ENCODE results near the gene VMP1. TPM values are rescaled to one million over a fixed set of nuclear protein-coding genes. Genes with fewer than 3 reads are reported as not detected.

VMP1 gene
- total RNA-seq, 1 experiment from 2014 or later, result 281 TPM

- ATAC-seq (no peak), DNase-seq (ENCODE audit: low read depth, low spot score) (no peak)
- in situ Hi-C loops (cut with HindIII; ENCODE audit: low pct_unique_long_range_greater_than_20kb, low sequenced_read_pairs) (no loop called here), intact Hi-C loops (cut with micrococcal nuclease; ENCODE audit: unreplicated experiment) (no loop called here)
- Histone ChIP-seq H3K27me3 (ENCODE audit: control insufficient read depth, insufficient read depth, low read length) (no peaks in the 10 kb centered on the region), H3K4me3 (ENCODE audit: low read depth in 2 of 2, low read length in 2 of 2) (no peak overlapping the region), H3K4me1 (ENCODE audit: control insufficient read depth, insufficient read depth, low read length) (no peaks in the 10 kb centered on the region), H3K9me3 (ENCODE audit: control insufficient read depth, insufficient read depth, low read depth, low read length) (no peaks in the 10 kb centered on the region), H3K36me3 (ENCODE audit: control insufficient read depth, insufficient read depth, low read length) (peaks cover 70% of the 10 kb centered on the region), H3K27ac (ENCODE audit: low read length) (no peak overlapping the region)
- no TSS peak for BruUV-seq (replicated peaks)
- no peak for TF ChIP-seq SIN3A (IDR thresholded peaks at IDR 0.05; ENCODE audit: borderline replicate concordance, insufficient read depth, low read depth, low read length)
- no peak for TF ChIP-seq POLR2AphosphoS5 (IDR thresholded peaks at IDR 0.05; ENCODE audit: low read depth, low read length)
- TF ChIP-seq CTCF (IDR thresholded peaks at IDR 0.05), result no peak
- TF ChIP-seq TCF7L2 (IDR thresholded peaks at IDR 0.05; ENCODE audit: low read depth, low read length), result no peak
- no peak for TF ChIP-seq REST (IDR thresholded peaks at IDR 0.05; ENCODE audit: insufficient read depth in 1 of 2, low read depth in 2 of 2, low read length in 1 of 2)
- ChIA-PET CTCF (no interaction called here), POLR2A (no interaction called here)
These were observed 32.2 kb upstream of the VMP1 start for GRCh38 chr17:59675231-59675630.

- ATAC-seq, result no peak
- POLR2A ChIA-PET, result no interaction called here
- intact Hi-C loops (cut with micrococcal nuclease; ENCODE audit: unreplicated experiment), result no loop called here
These were observed 30.7 kb upstream of the VMP1 start for GRCh38 chr17:59676716-59677115.

More at GRCh38 chr17:59676716-59677115, 30.7 kb upstream of the VMP1 start:
- Histone ChIP-seq H3K36me3 (ENCODE audit: control insufficient read depth, insufficient read depth, low read length) (peaks cover 84% of the 10 kb centered on the region), H3K9me3 (ENCODE audit: control insufficient read depth, insufficient read depth, low read depth, low read length) (no peaks in the 10 kb centered on the region), H3K4me1 (ENCODE audit: control insufficient read depth, insufficient read depth, low read length) (no peaks in the 10 kb centered on the region), H3K27me3 (ENCODE audit: control insufficient read depth, insufficient read depth, low read length) (no peaks in the 10 kb centered on the region), H3K4me3 (ENCODE audit: low read depth in 2 of 2, low read length in 2 of 2) (no peak overlapping the region), H3K27ac (ENCODE audit: low read length) (no peak overlapping the region)
- TF ChIP-seq REST (IDR thresholded peaks at IDR 0.05; ENCODE audit: insufficient read depth in 1 of 2, low read depth in 2 of 2, low read length in 1 of 2) (no peak), CTCF (IDR thresholded peaks at IDR 0.05) (no peak), POLR2AphosphoS5 (IDR thresholded peaks at IDR 0.05; ENCODE audit: low read depth, low read length) (no peak), TCF7L2 (IDR thresholded peaks at IDR 0.05; ENCODE audit: low read depth, low read length) (no peak), SIN3A (IDR thresholded peaks at IDR 0.05; ENCODE audit: borderline replicate concordance, insufficient read depth, low read depth, low read length) (no peak)
- in situ Hi-C loops (cut with HindIII; ENCODE audit: low pct_unique_long_range_greater_than_20kb, low sequenced_read_pairs), result no loop called here
- no TSS peak for BruUV-seq (replicated peaks)
- CTCF ChIA-PET, result no interaction called here
- no peak for DNase-seq (ENCODE audit: low read depth, low spot score)
